Neural crest cell (in vitro differentiated cells): ENCODE results near the gene RLBP1. TPM values are rescaled to one million over a fixed set of nuclear protein-coding genes. Genes with fewer than 3 reads are reported as not detected.

Experiments
- DNase-seq: peaks from one replicate; pipeline ENCODE4 v3.0.0; 2021; ENCODE audit warnings: low read depth, mixed read lengths, low spot score
- H3K27ac Mint-ChIP-seq: one replicate; pipeline ENCODE4 v1.8.0; 2021; ENCODE audit warnings: mild to moderate bottlenecking, mixed read lengths; ENCODE audit not compliant: unreplicated experiment
- H3K27me3 Mint-ChIP-seq: 2 replicates; pipeline ENCODE4 v1.8.0; 2021; ENCODE audit warnings: low read depth, mild to moderate bottlenecking, mixed read lengths
- H3K36me3 Mint-ChIP-seq: 2 replicates; pipeline ENCODE4 v1.8.0; 2021; ENCODE audit warnings: low read depth, mild to moderate bottlenecking, mixed read lengths
- H3K4me1 Mint-ChIP-seq: 2 replicates; pipeline ENCODE4 v1.8.0; 2021; ENCODE audit warnings: mixed read lengths
- H3K4me3 Mint-ChIP-seq: one replicate; pipeline ENCODE4 v1.8.0; 2021; ENCODE audit warnings: mild to moderate bottlenecking, mixed read lengths
- H3K9me3 Mint-ChIP-seq: 2 replicates; pipeline ENCODE4 v1.8.0; 2021; ENCODE audit warnings: mixed read lengths
- CTCF ChIP-seq: fragments of 200-600 bp; sonication (generic); conservative IDR thresholded peaks from 2 replicates; pipeline ENCODE4 v1.5.0; 2021; ENCODE audit warnings: antibody characterized with exemption, mild to moderate bottlenecking
- total RNA-seq: library from RNA; stranded (reverse); gene quantifications from 2 replicates; pipeline ENCODE4 v1.2.1, GENCODE V29; 2021

RLBP1 gene
- total RNA-seq, 1 donor from 2014 or later: 6.3 TPM

GRCh38 chr15:89172921-89173320 lies 48.5 kb downstream of the RLBP1 start:
- H3K4me1 Mint-ChIP-seq: peaks cover 6% of the 10 kb centered on the region
- no peaks in the 10 kb centered on the region for H3K9me3 Mint-ChIP-seq
- H3K36me3 Mint-ChIP-seq: peaks cover 5% of the 10 kb centered on the region
- H3K27ac Mint-ChIP-seq: no peak overlapping the region
- no peak for TF ChIP-seq CTCF
- no peak for DNase-seq
- H3K27me3 Mint-ChIP-seq: no peaks in the 10 kb centered on the region
- H3K4me3 Mint-ChIP-seq: no peak overlapping the region

DNA sequence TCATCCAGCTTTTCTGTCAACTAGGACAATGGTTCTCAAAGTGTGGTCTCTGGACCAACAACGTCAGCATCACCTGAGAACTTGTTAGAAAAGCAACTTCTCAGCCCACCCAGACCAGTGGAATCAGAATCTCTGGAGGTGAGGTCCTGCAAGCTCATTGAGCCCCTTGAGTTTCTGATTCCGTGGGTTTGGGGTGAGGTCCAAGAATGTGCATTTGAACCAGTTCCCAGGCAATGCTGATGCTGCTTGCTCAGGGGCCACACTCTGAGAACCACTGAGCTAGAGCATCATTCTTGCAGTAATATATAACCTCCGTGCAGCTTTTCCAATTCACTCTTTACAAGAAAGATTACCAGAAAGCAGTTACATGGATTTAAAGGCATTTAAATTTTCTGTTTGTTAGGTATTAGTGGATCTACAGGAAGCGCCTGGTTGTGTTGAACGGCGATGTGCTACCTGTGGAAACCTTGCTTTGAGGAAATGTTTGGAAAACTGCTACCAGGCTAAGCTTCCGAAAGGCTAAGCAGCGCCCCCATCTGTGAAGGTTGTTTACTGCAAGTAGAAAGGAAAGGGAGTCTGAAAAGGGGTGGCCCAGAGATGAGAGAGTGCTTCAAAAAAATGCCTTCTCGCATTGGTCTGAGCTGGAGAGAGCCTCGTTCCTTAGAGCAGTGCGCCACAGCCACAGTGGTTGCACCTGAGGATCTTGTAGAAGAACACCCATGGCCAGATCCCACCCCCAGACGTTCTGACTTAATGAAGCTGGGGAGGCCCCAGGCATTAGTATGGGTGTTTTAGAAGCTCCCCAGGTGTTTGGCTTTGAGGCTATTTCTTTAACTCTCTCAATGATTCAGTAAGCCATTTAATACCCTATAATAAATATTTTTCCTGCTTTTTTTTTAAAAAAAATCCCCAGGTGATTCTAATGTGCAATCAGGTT lies 50.0 kb downstream of the RLBP1 start:
- H3K4me1 Mint-ChIP-seq: no peaks in the 10 kb centered on the region

DNA sequence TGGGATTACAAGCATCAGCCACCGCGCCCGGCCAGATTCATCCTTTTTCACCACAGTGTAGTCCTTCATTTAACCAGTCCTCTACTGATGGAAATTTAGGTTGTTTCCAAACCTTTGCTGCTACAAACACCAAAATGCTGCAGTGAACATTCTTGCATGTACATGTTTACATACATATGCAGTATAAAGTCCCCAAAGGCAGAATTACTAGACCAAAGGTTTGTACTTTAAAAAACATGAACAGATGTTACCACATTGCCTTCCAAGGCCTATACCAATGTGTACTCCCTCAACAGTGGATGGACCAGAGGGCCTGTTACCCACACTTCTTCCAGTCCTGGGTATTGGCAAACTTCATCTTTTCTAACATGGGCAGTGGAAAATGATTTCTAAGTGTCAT lies 51.0 kb downstream of the RLBP1 start:
- no peak overlapping the region for H3K4me3 Mint-ChIP-seq
- no peak overlapping the region for H3K27ac Mint-ChIP-seq
- TF ChIP-seq CTCF: no peak
- no peaks in the 10 kb centered on the region for H3K9me3 Mint-ChIP-seq
- no peak for DNase-seq
- no peaks in the 10 kb centered on the region for H3K27me3 Mint-ChIP-seq
- H3K4me1 Mint-ChIP-seq: peaks cover 6% of the 10 kb centered on the region
- peaks cover 2% of the 10 kb centered on the region for H3K36me3 Mint-ChIP-seq

More for the DNA sequence above, 50.0 kb downstream of the RLBP1 start:
- no peaks in the 10 kb centered on the region for H3K27me3 Mint-ChIP-seq
- no peaks in the 10 kb centered on the region for H3K9me3 Mint-ChIP-seq
- peak; percentile 61 for DNase-seq
- peaks cover 3% of the 10 kb centered on the region for H3K36me3 Mint-ChIP-seq
- no peak overlapping the region for H3K27ac Mint-ChIP-seq
- peak; percentile 69 for TF ChIP-seq CTCF
- H3K4me3 Mint-ChIP-seq: no peak overlapping the region

DNA sequence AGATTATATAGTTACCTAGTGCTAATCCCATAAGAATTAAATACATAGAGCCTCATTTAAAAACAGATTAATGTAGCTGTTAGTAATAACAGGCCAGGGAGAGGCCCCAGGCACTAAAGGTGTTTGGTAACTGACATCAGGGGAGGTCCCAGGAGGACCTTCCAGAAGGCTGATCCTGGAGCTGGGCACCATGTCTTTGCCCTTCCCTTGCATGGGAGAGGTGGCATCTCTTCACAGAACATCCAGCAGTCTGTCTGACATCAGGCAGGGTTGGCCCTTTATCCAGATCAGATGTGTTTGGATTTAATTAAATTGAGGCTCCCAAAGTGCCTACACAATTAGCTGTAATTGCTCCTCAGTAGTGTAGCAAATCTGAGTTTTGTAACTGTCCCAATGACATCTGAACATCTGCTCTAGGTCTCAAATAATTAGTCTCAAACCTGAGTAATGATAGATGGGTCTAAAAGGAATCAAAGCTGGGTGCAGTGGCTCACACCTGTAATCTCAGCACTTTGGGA lies 53.0 kb downstream of the RLBP1 start:
- Mint-ChIP-seq H3K27ac (no peak overlapping the region), H3K36me3 (peaks cover 2% of the 10 kb centered on the region), H3K27me3 (no peaks in the 10 kb centered on the region), H3K4me3 (no peak overlapping the region), H3K9me3 (no peaks in the 10 kb centered on the region), H3K4me1 (peaks cover 8% of the 10 kb centered on the region)
- no peak for TF ChIP-seq CTCF
- DNase-seq: no peak

DNA sequence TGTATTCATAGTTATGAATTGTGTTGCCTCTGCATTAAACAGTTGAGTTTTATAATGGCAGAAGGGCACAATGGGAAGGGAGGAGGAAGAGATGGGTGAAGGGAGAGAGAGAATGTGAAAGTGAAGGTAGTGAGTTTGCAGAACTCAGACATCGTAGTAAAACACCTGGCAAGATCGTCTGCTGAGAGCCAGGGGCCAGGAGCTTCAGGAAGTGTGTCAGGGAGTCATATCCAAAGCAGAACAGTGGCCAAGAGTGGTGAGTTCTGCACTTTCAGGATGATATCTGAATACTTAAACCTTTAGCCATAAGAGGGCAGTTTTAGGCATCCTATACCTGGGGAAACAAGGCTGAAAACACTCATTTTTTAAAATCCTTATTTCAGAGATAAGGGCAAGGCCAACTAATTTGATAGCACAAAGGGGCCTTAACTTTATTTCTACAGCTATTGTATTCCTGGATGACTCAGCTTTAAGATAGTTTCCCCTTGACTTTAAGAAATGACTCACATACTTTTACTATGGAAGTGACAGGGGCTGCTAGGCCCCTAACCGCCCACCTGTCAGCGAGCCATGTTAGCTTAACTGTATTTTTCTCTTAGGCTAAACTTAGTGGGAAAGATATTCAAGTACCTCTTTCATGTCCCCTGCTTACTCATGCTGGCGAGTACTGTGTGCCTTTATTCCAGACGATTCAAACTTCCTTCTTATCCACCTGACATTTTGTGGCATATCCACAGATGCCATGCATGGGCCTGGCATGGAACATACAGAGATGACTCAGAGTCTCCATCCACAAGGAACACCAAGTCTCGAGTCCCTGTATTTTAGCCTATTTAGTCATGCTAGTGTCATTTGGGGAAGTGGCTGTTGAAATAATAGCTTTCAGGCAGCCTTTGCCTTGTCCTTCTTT lies 53.9 kb downstream of the RLBP1 start:
- Mint-ChIP-seq H3K9me3 (no peaks in the 10 kb centered on the region), H3K4me3 (no peak overlapping the region), H3K27me3 (no peaks in the 10 kb centered on the region), H3K4me1 (peaks cover 16% of the 10 kb centered on the region), H3K27ac (no peak overlapping the region), H3K36me3 (peaks cover 2% of the 10 kb centered on the region)
- TF ChIP-seq CTCF: no peak
- DNase-seq: no peak
